B cell (primary cell): ENCODE measurements around the gene DEDD2. TPM values are rescaled to one million over a fixed set of nuclear protein-coding genes. Genes with fewer than 3 reads are reported as not detected.

Source experiments
- ATAC-seq: fragments of 200-7000 bp; cut with Tn5 transposase; one replicate; pipeline ENCODE4 v1.10.0; 2021; ENCODE audit warnings: low read depth, mild to moderate bottlenecking, moderate number of reproducible peaks, moderate library complexity
- CTCF ChIA-PET: fragments of 350-600 bp; sonication (Branson Sonifier 250); formaldehyde crosslinking; loops from one replicate; lab custom pipeline; 2021; ENCODE audit warnings: antibody characterized with exemption, inconsistent platforms; lab: Charles Lee
- POLR2A ChIA-PET: fragments of 350-600 bp; sonication (Branson Sonifier 250); formaldehyde crosslinking; loops from one replicate; lab custom pipeline; 2021; ENCODE audit warnings: antibody characterized with exemption; lab: Charles Lee
- DNase-seq: peaks from one replicate; pipeline ENCODE4 v3.0.0; 2013
- H2AFZ ChIP-seq: 2 replicates; pipeline ENCODE4 v1.6.1; 2012; ENCODE audit warnings: mild to moderate bottlenecking, low read depth, low read length; ENCODE audit not compliant: insufficient read depth, poor library complexity, severe bottlenecking
- H3K27ac ChIP-seq, 2 donors: 1 replicate in 1 of 2; 2 replicates in 1 of 2; pipeline ENCODE4 v1.5.1; 2012 to 2013; ENCODE audit warnings: low read length in 2 of 2, mild to moderate bottlenecking in 2 of 2, moderate library complexity in 1 of 2
- H3K27me3 ChIP-seq, 4 experiments: fragments of 200-600 bp in 1 of 4; sonication (generic) in 1 of 4; replicated peaks in 1 of 4; 1 replicate in 2 of 4; 2 replicates in 2 of 4; pipeline versions ENCODE4 v1.6.1 to v1.7.0; 2013 to 2016; ENCODE audit warnings: low read length in 3 of 4, mild to moderate bottlenecking in 2 of 4, mixed read lengths in 1 of 4, moderate library complexity in 1 of 4; ENCODE audit not compliant: insufficient read depth in 4 of 4, control insufficient read depth in 3 of 4; ENCODE audit errors: control extremely low read depth in 1 of 4
- H3K36me3 ChIP-seq, 2 experiments: replicated peaks in 1 of 2; 1 replicate in 1 of 2; 2 replicates in 1 of 2; pipeline versions ENCODE4 v1.6.1 to v1.7.1; 2013; ENCODE audit warnings: low read length in 1 of 2; ENCODE audit not compliant: insufficient read depth in 2 of 2, control insufficient read depth in 1 of 2; ENCODE audit errors: control extremely low read depth in 1 of 2, extremely low read depth in 1 of 2
- H3K4me1 ChIP-seq, 2 donors: fragments of 200-600 bp in 1 of 2; sonication (generic) in 1 of 2; 1 replicate in 1 of 2; 2 replicates in 1 of 2; pipeline versions ENCODE4 v1.5.1 to v1.6.1; 2013 to 2017; ENCODE audit warnings: low read length in 2 of 2; ENCODE audit not compliant: control insufficient read depth in 2 of 2, insufficient read depth in 2 of 2
- H3K4me2 ChIP-seq: replicated peaks from 2 replicates; pipeline ENCODE3; 2012; ENCODE audit warnings: mild to moderate bottlenecking, low read depth, low read length; ENCODE audit not compliant: poor library complexity, severe bottlenecking
- H3K4me3 ChIP-seq, 5 experiments: fragments of 200-600 bp in 1 of 5; sonication (generic) in 1 of 5; 1 replicate in 3 of 5; 2 replicates in 2 of 5; pipeline versions ENCODE4 v1.5.1 to v1.7.0; 2011 to 2016; ENCODE audit warnings: low read length in 4 of 5, mild to moderate bottlenecking in 4 of 5, low read depth in 2 of 5, control low read depth in 1 of 5, moderate library complexity in 1 of 5; ENCODE audit not compliant: insufficient read depth in 1 of 5; ENCODE audit errors: control extremely low read depth in 1 of 5, extremely low read depth in 1 of 5
- H3K79me2 ChIP-seq: fragments of 200-600 bp; sonication (generic); one replicate; pipeline ENCODE4 v1.6.0; 2016; ENCODE audit warnings: low read length; ENCODE audit not compliant: control insufficient read depth, insufficient read depth
- H3K9ac ChIP-seq: fragments of 200-600 bp; sonication (generic); 2 replicates; pipeline ENCODE4 v1.6.1; 2017; ENCODE audit warnings: mild to moderate bottlenecking, low read length, moderate library complexity
- H3K9me3 ChIP-seq, 3 donors: one replicate each; pipeline versions ENCODE4 v1.6.1 to v1.7.1; 2013; ENCODE audit warnings: low read length in 2 of 3; ENCODE audit not compliant: control insufficient read depth in 2 of 3, insufficient read depth in 1 of 3; ENCODE audit errors: control extremely low read depth in 1 of 3
- H4K20me1 ChIP-seq: 2 replicates; pipeline ENCODE4 v1.6.0; 2012; ENCODE audit warnings: mild to moderate bottlenecking, low read length; ENCODE audit not compliant: insufficient read depth, control insufficient read depth, poor library complexity, severe bottlenecking
- H3K27ac Mint-ChIP-seq: one replicate; pipeline ENCODE4 v1.8.0; 2021; ENCODE audit warnings: mixed read lengths
- H3K27me3 Mint-ChIP-seq: one replicate; pipeline ENCODE4 v1.8.0; 2021; ENCODE audit warnings: mixed read lengths
- H3K4me1 Mint-ChIP-seq: one replicate; pipeline ENCODE4 v1.8.0; 2021; ENCODE audit warnings: mixed read lengths
- H3K4me3 Mint-ChIP-seq: one replicate; pipeline ENCODE4 v1.8.0; 2021; ENCODE audit warnings: mixed read lengths
- H3K9me3 Mint-ChIP-seq: one replicate; pipeline ENCODE4 v1.8.0; 2022; ENCODE audit warnings: mixed read lengths; ENCODE audit not compliant: insufficient read depth
- EZH2 ChIP-seq: IDR thresholded peaks from 2 replicates; pipeline ENCODE4 v1.6.1; 2012; ENCODE audit warnings: borderline replicate concordance, low read depth, mild to moderate bottlenecking, moderate library complexity, low read length; ENCODE audit not compliant: insufficient read depth, poor library complexity, severe bottlenecking
- WGBS: methylation state at CpG from one replicate; pipeline ENCODE4 v1.1.5; 2013; ENCODE audit warnings: missing lambda C conversion rate; ENCODE audit not compliant: insufficient coverage; 5-methylcytosine and 5-hydroxymethylcytosine counted together
- intact Hi-C: fragments of 100-400 bp; cut with micrococcal nuclease; formaldehyde crosslinking; loops from one replicate; pipeline ENCODE4 v1.10.0; 2022
- polyA plus RNA-seq: library from polyadenylated mRNA; depleted of rRNA; stranded (reverse); fragments of >200 nt; gene quantifications from 2 replicates; pipeline ENCODE4 v1.2.3, GENCODE V29; 2012
- total RNA-seq, 2 donors: library from RNA; stranded (reverse); fragments of 120-200 nt in 1 of 2; gene quantifications; 1 replicate in 1 of 2; 2 replicates in 1 of 2; pipeline versions ENCODE4 v1.2.3 to v1.2.4, GENCODE V29; 2013 to 2022
- TF ChIP-seq, protein P1 (sequence below): fragments of 200-600 bp; IDR thresholded peaks from one replicate; pipeline ENCODE4 v1.8.0; 2022; ENCODE audit warnings: antibody characterized with exemption, mild to moderate bottlenecking

The DEDD2 gene
- total and polyA plus RNA-seq, 2 donors (not counting 1 experiment from before 2014, with no cell fraction given), result 52.8 to 90.6 TPM

DNA sequence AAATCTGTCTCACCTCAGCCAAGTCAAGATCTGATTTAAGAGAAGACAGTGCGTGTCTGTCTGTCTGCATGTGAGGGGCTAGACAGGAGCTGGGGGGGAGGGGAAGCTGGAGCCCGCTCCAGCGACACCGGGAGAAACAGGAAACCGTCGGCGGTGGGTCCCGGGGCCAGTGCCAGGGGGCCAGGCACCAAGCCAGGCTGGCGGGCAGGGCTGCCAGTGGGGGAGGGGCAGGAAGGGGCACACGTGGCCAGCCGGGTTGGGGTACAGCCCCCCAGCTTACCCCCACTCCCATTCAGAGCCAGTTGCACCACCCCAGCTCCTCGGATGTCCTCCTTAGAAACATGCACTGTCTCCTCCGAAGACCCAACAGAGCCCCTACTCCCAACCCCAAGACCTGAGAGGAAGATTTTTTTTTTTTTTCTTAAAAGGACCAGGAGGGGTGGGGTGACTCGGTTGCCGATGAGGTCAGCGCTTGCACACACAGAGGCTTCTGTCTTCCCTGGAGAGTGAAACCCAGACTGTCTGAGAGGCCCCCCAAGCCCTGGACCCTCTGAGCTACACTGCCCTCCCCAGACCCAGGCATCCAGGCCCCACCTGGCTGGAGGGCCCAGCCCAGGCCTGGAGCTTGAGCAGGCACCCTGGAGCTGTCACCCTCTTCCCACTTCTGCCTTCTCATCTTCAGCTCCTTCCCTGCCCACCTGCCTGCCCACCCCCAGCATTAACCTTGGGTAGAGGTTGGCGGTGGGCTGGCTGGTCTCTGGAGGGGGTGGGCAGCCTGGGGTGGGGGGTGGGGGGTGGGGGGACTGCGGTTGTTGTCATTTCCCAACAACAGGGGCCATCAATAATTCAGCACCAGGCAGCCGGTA is 33.4 kb upstream of the DEDD2 start:
- Histone ChIP-seq H3K9ac (no peak overlapping the region), H3K4me2 (peak overlapping the region; percentile 17), H4K20me1 (peaks cover 26% of the 10 kb centered on the region), H3K27ac (peak overlapping the region; percentile 5 to 41), H3K4me1 (peaks cover 22 to 39% of the 10 kb centered on the region in 2 donors), H3K79me2 (peaks cover 30% of the 10 kb centered on the region), H3K27me3 (no peaks in the 10 kb centered on the region), H2AFZ (no peak overlapping the region), H3K4me3 (no peak overlapping the region), H3K9me3 (peaks cover 0 to 4% (median 0%) of the 10 kb centered on the region in 3 donors), H3K36me3 (peaks cover 2 to 15% of the 10 kb centered on the region in 2 experiments)
- Mint-ChIP-seq H3K27me3 (no peaks in the 10 kb centered on the region), H3K4me1 (peaks cover 29% of the 10 kb centered on the region), H3K9me3 (no peaks in the 10 kb centered on the region), H3K27ac (peak overlapping the region; percentile 50), H3K4me3 (no peak overlapping the region)
- CTCF ChIA-PET, result interaction anchor here (0.9 to 2.3 kb wide), 7 partner anchors 8 to 131 kb away, joined by 3 to 14 read pairs (median 3); partner anchors contain the start of genes GSK3A and POU2F2
- POLR2A ChIA-PET, result interaction anchor here (0.6 to 1.9 kb wide), 6 partner anchors 8 to 1452 kb away, joined by 3 to 9 read pairs (median 3); partner anchors contain the start of genes EGLN2 and GSK3A
- intact Hi-C loops, result no loop called here
- DNase-seq (peak; percentile 38), ATAC-seq (no peak)
- TF ChIP-seq EZH2, result no peak
- TF ChIP-seq, protein P1, sequence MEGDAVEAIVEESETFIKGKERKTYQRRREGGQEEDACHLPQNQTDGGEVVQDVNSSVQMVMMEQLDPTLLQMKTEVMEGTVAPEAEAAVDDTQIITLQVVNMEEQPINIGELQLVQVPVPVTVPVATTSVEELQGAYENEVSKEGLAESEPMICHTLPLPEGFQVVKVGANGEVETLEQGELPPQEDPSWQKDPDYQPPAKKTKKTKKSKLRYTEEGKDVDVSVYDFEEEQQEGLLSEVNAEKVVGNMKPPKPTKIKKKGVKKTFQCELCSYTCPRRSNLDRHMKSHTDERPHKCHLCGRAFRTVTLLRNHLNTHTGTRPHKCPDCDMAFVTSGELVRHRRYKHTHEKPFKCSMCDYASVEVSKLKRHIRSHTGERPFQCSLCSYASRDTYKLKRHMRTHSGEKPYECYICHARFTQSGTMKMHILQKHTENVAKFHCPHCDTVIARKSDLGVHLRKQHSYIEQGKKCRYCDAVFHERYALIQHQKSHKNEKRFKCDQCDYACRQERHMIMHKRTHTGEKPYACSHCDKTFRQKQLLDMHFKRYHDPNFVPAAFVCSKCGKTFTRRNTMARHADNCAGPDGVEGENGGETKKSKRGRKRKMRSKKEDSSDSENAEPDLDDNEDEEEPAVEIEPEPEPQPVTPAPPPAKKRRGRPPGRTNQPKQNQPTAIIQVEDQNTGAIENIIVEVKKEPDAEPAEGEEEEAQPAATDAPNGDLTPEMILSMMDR, result no peak
- WGBS, result 35% methylated on average over 5 of the region's 19 CpGs
